Heart left ventricle (tissue), 13 donors: ENCODE results near the gene GP2.

Experiments
- POLR2A ChIP-seq, 2 donors: fragments of 450-650 bp; IDR thresholded peaks; one replicate each; pipeline ENCODE4 v1.6.1; 2017; ENCODE audit warnings: antibody characterized with exemption in 2 of 2, mild to moderate bottlenecking in 2 of 2, moderate library complexity in 2 of 2
- TF ChIP-seq, protein P1 (sequence below), 12 donors: fragments of 200-600 bp; sonication (generic) in 4 of 12; IDR thresholded peaks; one replicate each; pipeline versions ENCODE4 v1.5.0 to v1.8.0; 2018 to 2022; ENCODE audit warnings: antibody characterized with exemption in 12 of 12, mild to moderate bottlenecking in 5 of 12
- donor health status: ischemic (EF 13 %, LVEDD 7.1; RV severe dilation, severe dysfunction).
- donor health status: DM: no; HTN: yes; CAD: no.
- donor health status: DM: no; HTN: no; CAD: no.
- donor health status: ischemic (EF 25% LVEDD 6.9; RV normal size, moderate dysfunction).
- donor health status: ischemic (EF 25% LVEDD 5.7; RV mildly dilated, moderate dysfunction).
- donor health status: ischemic (EF 35%, LVEDD 5.7; RV mildly dilated, moderate dysfunction).
- donor health status: nonischemic (EF 11% LVEDD 7.7; RV severe dilation, severe dysfunction).
- donor health status: DM: yes; HTN: yes; CAD: no.
- donor health status: PGD.
- donor health status: ischemic (EF 29% LVEDD 5.4; RV normal size, mild dysfunction).
- donor health status: nonischemic (EF 23%, LVEDD 6.1; RV moderate dilation, normal function).

GRCh38 chr16:20291208-20292206 is 35.8 kb downstream of the GP2 start:
- TF ChIP-seq, protein P1, sequence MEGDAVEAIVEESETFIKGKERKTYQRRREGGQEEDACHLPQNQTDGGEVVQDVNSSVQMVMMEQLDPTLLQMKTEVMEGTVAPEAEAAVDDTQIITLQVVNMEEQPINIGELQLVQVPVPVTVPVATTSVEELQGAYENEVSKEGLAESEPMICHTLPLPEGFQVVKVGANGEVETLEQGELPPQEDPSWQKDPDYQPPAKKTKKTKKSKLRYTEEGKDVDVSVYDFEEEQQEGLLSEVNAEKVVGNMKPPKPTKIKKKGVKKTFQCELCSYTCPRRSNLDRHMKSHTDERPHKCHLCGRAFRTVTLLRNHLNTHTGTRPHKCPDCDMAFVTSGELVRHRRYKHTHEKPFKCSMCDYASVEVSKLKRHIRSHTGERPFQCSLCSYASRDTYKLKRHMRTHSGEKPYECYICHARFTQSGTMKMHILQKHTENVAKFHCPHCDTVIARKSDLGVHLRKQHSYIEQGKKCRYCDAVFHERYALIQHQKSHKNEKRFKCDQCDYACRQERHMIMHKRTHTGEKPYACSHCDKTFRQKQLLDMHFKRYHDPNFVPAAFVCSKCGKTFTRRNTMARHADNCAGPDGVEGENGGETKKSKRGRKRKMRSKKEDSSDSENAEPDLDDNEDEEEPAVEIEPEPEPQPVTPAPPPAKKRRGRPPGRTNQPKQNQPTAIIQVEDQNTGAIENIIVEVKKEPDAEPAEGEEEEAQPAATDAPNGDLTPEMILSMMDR (IDR thresholded peaks at IDR 0.05): no peak
- no peak for TF ChIP-seq POLR2A (IDR thresholded peaks at IDR 0.05)
